GM21723 (cell line): ENCODE measurements around the gene TRPV6.

Source experiments
- ATAC-seq: cut with Tn5 transposase; IDR thresholded peaks from one replicate; pipeline ENCODE4 v1.9.1; 2021; ENCODE audit warnings: mild to moderate bottlenecking, moderate library complexity; ENCODE audit not compliant: unreplicated experiment

TRPV6 gene

DNA sequence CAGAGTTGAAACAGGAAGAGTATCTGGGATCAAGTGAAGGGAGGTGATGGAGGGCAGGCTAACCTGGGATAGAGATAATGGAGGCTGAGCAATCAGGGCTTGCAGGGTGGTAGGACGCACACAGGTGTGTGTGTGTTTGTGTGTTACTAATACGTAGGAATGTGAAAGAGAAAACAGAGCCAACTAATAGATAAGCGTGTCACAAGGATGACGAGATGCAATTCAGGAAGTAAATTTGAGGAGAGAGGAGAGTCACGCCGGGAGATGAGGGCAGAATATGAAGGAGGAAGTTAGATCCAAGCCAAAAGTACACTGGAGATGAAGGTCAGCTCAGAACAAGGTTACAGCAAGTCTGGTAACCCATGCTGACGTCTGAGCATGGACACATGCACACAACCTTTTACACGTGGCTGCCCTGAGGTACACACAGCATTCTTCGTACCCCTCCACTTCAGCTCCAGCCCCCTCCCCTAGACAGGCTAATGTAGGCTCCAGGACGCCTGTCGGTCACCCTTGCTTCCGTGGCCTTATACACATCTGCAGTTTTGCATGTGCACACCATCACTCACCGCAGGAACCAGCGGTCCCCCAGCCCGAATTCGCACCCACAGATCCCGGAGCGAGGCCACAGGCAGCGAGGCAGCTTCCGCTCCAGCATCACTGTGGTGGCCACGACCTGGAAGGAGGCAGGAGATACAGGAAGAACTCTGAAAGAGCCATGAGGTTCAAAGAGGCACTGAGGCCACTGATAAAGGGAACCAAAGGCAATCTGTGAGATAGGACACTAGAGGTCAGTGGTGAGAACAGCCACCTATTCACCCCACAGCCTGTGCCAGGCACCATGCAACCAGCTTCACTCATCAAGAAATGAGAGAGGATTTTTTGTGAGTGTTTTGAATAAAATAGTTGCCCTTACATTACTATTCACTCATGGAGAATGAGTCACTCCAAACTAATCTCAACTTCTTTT lies 23.7 kb upstream of the TRPV6 start:
- no peak for ATAC-seq

GRCh38 chr7:142908290-142908689 lies 22.7 kb upstream of the TRPV6 start:
- ATAC-seq: no peak

GRCh38 chr7:142906643-142907042 lies 21.1 kb upstream of the TRPV6 start:
- ATAC-seq: no peak

GRCh38 chr7:142905759-142906158 lies 20.2 kb upstream of the TRPV6 start:
- no peak for ATAC-seq

- no peak for ATAC-seq
Measured at GRCh38 chr7:142904128-142904527, 18.6 kb upstream of the TRPV6 start.

DNA sequence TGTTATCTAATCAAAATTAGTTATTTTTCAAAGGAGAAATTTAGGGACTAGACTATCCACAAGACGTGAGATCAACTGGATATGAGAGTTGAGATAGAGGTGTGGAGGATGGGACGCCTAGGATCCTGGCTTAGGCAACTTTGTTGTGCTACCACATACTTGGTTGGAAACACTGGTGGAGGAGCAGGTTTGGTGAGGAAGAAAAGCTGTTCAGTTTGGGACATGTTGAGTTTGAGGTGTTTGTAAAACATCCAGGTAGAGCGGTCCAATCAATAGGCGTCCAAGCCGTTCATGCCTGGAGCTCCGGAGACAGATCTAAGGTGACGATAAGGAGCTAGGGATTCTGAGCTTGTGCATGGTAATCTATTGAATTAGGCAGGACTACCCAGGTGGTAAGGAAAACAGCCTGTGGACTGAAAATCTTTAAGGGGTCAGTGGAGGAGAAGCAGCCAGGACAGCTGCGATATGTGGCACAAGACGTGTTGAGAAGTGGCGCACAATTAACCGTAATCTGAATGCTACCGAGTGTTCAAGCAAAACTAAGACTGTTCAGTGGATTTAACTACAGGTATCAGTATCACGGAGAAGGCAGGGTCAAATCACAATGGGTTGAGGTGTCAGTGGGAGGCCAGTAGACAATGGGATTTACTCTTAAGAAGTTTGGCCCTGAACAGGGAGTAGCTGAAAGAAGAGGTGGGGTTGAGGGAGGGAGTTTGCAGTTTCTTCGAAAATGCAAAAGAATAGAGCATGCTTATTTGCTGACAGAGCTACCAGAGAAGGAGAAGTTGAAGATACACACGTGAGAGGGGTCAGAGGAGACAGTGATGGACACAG lies 16.1 kb upstream of the TRPV6 start:
- ATAC-seq: no peak

GRCh38 chr7:142899661-142900060 lies 14.1 kb upstream of the TRPV6 start:
- no peak for ATAC-seq

- ATAC-seq: no peak
Measured at GRCh38 chr7:142898377-142899170, 13.0 kb upstream of the TRPV6 start.

DNA sequence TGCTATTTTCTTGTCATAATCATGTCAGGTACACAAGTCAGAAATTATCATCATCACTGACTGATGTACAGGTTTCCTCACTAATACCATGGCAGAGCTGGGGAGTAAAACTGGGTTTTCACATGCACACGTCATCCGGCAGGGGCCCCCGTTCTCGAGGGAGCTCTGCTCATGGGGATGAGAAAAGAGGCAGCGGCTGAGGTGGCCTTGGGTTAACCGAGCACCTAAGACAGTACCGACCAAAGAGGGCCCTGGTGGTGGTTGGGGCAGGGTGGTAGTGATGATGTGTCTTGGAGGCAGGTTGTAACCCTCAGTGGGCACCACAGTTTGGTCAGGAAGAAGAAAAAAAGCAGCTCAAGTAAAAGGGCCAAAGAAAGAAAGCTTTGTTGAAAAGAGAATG lies 12.1 kb upstream of the TRPV6 start:
- no peak for ATAC-seq

DNA sequence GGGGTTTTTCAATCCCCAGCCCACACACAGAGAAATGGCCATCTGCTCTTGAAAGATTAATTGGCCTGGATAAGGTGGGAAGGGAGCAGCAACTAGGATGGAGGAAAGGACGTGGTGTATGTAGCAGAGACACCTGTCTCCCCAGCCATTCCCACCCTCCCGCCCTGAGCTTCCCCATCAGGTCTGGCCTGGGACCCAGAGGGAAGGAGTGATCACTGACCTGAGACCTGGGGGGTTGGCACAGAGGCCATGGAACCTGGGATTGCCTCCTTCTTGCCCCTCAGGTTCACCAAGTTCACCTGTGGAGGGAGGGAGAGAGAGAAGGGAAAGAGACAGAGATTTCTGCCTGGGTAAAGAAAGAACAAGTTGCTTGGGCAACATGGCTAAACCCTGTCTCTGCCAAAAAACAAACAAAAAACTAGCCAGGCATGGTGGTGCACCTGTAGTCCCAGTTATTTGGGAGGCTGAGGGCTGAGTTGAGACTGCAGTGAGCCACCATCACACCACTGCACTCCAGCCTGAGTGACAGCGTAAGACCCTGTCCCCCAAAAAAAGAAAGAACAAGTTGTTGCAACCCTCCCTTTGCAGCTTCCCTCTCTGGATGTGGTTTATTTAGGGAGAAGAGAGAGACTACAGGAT lies 11.3 kb upstream of the TRPV6 start:
- no peak for ATAC-seq

DNA sequence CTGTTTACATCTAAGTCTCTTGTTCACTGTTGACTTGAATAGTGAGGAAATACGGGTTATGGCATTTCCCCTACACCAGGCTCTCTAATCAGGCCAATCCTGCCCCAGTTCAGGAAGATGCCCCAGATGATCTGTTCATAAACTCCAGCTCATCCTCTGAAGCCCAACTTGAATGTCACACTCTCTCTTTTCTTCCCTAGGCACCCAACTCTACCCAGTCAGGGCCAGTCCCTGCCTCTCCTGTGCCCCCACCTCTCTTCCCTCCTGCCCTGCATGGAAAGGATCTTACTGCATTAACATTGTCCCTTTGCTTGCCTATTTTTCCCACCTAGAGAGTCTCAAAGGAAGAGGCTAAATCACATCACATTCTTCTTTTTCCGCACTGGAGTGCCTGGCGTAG lies 10.6 kb upstream of the TRPV6 start:
- ATAC-seq: no peak

DNA sequence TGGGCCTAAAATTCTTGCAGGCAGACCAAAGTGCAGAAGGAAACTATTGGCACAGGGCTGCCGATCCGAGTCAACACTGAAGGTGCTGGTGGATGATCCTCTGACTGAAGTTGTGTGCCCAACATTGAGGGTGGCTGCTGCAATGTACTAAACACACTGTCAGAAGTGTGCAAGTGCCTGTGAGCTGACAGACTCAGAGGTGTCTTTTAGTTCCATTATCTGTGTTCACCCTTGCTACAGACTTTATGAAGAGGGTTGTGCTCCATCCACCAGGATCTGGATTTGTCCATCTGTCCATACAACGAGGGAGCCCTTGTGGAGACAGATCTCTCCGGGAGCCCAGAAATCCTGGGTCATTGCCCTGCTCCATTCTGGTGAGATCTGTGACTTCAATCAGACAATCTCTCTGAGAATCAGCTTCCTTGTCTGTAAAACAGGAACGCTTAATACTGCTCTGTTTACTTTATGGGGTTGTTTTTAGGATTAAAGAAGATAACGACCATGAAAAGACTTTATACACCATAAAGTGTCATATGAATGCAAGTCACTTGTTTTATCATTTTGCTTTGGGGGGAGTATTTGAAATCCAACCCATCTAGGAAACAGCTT lies 9.5 kb upstream of the TRPV6 start:
- no peak for ATAC-seq

DNA sequence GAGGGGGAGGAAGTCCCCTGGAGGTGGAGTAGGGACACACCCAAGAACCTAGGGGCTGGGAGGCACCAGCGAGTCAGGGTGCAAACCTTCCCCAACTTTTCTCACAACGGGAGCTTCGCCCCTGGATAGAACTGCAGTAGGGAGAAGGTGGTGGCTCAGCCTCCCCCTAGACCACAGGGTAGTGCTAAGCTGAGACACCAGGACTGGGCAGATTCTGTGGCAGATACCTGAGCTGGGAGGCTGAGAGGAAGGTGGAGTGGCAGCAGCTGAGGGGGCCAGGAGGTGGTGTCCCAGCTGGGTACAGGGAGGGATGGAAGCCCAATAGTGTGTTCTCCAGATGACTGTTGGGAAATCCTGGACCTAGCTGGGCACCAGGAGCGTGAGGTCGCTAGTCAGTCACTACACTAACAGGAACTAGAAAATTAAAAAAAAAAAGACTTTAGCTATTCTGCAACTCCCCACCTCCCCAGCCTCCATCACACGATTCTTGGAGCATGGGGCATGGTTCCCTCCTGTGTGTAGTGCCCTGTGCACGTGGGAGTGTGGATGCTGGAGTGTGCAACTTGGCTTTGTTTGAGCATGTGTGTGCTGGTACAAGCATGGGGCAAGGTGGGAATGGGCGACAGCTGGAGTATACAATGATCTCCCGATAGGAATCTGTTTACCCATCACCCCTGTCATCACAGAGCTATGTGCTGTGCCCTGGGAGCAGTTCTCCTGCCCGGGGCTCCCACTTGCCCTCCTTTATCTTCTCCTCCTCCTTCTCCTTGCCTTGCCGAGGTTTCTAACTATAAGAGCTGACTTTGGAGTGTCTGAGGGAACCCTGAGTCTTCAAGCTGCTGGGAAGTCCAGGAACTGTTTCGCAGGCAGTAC lies 8.8 kb upstream of the TRPV6 start:
- ATAC-seq: no peak

DNA sequence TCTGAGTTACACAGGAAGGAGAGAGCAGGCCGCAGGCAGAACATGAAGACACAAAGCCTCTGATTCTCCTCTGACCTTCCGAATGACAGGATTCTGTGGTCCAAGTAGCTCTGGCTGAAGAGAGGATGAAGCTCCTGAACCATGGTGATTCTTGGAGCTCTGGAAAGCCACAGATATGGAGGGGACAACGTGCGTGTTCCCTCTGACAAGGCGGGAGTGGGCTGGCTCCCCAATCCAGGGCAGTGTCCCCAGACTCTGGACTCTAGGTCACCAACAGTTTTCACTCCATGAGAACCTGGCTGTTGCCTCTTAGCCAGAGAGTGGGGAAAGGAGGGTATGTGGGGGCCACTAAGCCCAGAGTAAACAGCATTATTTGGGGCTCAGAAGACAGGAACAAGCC lies 7.4 kb upstream of the TRPV6 start:
- ATAC-seq: no peak

- no peak for ATAC-seq
Measured at GRCh38 chr7:142891490-142892082, 6.0 kb upstream of the TRPV6 start.

GRCh38 chr7:142890874-142891485 lies 5.4 kb upstream of the TRPV6 start:
- no peak for ATAC-seq

- ATAC-seq: no peak
Measured at GRCh38 chr7:142889816-142890215, 4.3 kb upstream of the TRPV6 start.

- ATAC-seq: no peak
Measured at GRCh38 chr7:142887282-142888015, 1.9 kb upstream of the TRPV6 start.
